SJSA1 (cell line): Measurements from ENCODE around the gene RNF182. TPM values are rescaled to one million over a fixed set of nuclear protein-coding genes. Genes with fewer than 3 reads are reported as not detected.

ENCODE experiments used
- DNase-seq, 2 experiments: peaks; one replicate each; pipeline ENCODE4 v3.0.0-alpha.2; 2015 to 2020; ENCODE audit warnings: low spot score in 2 of 2, low read depth in 1 of 2
- H3K27ac ChIP-seq: fragments of 250-450 bp; sonication (Bioruptor Pico); 2 replicates; pipeline ENCODE4 v1.5.1; 2020; ENCODE audit warnings: mild to moderate bottlenecking, moderate library complexity
- H3K27me3 ChIP-seq: fragments of 250-450 bp; sonication (Bioruptor Pico); replicated peaks from 2 replicates; pipeline ENCODE4 v1.5.1; 2020; ENCODE audit warnings: mild to moderate bottlenecking, moderate library complexity
- H3K36me3 ChIP-seq: fragments of 250-450 bp; sonication (Bioruptor Pico); 2 replicates; pipeline ENCODE4 v1.5.1; 2020; ENCODE audit warnings: mild to moderate bottlenecking
- H3K4me1 ChIP-seq: fragments of 250-450 bp; sonication (Bioruptor Pico); replicated peaks from 2 replicates; pipeline ENCODE4 v1.6.1; 2021; ENCODE audit warnings: mild to moderate bottlenecking
- H3K4me3 ChIP-seq: fragments of 250-450 bp; sonication (Bioruptor Pico); 2 replicates; pipeline ENCODE4 v1.5.1; 2020; ENCODE audit warnings: mild to moderate bottlenecking
- H3K9me3 ChIP-seq: fragments of 250-450 bp; sonication (Bioruptor Pico); replicated peaks from 2 replicates; pipeline ENCODE4 v1.5.1; 2020; ENCODE audit warnings: mild to moderate bottlenecking
- total RNA-seq: library from RNA; depleted of rRNA; stranded (reverse); fragments of >200 nt; shearing (Covaris generic); gene quantifications from 2 replicates; pipeline ENCODE4 v1.2.3, GENCODE V29; 2014

RNF182 gene
- total RNA-seq, 1 experiment from 2014 or later: 3.1 TPM

DNA sequence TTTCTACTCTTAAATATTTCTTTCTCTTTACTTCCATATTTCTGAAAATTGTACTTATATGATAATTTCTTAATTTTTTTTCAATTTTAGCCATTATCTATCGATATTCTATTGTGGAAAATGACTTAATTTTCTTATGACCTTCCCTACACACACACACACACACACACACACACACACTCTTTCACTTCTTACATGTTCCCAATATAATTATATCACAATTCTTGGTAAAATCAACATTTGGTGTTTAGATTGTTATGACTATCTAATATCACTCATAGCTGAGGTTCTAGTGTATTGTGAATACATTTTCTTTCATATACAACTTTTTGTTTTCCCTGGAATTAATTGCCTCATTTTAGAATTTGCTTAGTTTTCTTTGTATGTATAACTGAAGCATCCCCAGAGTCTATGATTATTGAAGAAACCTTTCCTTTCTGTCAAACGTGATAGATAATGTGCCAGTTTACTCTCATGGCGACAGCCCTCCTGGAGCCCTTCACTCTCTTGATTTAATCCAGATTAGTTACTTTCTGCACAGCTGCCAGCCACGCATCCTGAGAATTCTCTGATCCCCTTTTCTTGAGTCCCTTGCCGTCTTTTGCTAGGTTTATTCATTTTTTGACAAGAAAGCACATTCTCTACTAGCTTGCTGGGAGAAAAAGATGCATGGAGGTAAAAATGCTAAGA, 63.4 kb downstream of the RNF182 start:
- DNase-seq: no peak
- no peak overlapping the region for H3K27ac ChIP-seq
- H3K27me3 ChIP-seq: no peaks in the 10 kb centered on the region
- no peaks in the 10 kb centered on the region for H3K9me3 ChIP-seq
- peaks cover 12% of the 10 kb centered on the region for H3K4me1 ChIP-seq
- no peak overlapping the region for H3K4me3 ChIP-seq
- H3K36me3 ChIP-seq: no peaks in the 10 kb centered on the region

DNA sequence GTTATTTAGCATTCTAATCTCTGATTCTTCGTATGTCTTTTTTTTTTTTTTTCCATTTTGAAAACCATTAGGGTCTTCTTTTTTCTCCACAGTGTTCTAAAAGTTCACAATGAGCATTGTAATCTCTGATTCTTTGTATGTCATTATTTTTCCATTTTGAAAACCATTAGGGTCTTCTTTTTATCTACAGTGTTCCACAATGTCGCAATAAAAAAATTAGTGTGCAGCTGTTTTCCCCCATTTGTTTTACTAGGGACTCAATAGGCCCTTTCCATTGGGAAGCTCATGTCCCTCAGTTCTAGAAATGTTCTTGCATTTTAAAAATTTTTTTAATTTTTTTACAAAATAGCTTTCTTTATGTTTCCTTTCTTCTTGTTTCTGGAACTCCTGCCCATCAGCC, 64.2 kb downstream of the RNF182 start:
- no peak overlapping the region for H3K4me3 ChIP-seq
- no peak for DNase-seq
- H3K36me3 ChIP-seq: no peaks in the 10 kb centered on the region
- H3K27me3 ChIP-seq: no peaks in the 10 kb centered on the region
- no peaks in the 10 kb centered on the region for H3K9me3 ChIP-seq
- no peak overlapping the region for H3K27ac ChIP-seq
- peaks cover 12% of the 10 kb centered on the region for H3K4me1 ChIP-seq

DNA sequence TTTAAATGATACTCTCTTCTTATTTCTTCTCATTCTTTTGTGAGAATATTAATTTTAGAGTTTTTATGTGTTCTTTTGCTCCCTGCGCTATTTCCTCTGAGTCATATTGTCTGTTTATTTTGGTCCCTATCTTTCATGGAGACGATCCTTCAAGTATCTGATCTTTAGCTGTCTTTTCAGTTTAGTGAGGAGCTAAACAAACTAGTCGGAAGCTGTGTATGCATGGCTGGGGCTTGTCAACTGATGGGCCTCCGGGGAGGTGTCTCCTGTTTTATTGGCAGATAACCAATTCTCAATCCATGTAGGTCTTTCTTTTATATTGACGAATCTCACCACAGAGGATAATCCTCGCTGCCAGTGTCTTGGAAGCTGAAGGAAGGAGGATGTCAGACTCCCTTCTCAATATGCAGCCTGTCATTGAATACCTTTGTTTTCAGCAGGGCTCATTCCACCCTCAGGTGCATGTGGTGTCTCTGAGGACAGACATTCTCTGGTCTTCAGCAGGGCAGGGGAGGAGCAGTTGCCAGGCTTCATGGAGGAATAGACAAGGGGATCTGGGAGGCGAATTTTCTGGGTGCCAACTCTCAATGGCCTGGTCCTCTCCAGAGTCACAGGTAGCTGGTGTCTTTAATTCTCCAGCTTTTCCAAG, 64.9 kb downstream of the RNF182 start:
- H3K27me3 ChIP-seq: no peaks in the 10 kb centered on the region
- H3K4me1 ChIP-seq: peaks cover 12% of the 10 kb centered on the region
- no peaks in the 10 kb centered on the region for H3K9me3 ChIP-seq
- H3K4me3 ChIP-seq: no peak overlapping the region
- H3K36me3 ChIP-seq: no peaks in the 10 kb centered on the region
- no peak overlapping the region for H3K27ac ChIP-seq
- DNase-seq: no peak

DNA sequence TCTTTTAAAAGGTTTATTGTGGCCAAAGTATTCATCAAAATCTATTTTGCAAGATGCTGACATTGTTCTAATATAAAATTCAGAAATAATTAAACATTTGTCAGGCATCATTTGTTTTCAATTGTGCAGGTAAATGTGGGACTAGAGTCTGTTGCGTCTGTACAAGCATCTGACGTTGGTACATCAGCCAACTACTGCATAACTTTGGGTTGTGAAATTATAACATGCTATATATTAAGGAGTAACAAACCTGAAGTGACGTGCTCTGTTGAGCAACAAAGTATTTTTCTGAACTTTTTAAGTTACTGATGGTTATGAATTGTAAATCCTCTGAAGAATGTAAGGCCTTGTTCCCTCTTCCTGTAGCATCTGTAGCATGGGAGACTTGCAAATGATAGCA, 66.0 kb downstream of the RNF182 start:
- Histone ChIP-seq H3K36me3 (no peaks in the 10 kb centered on the region), H3K9me3 (no peaks in the 10 kb centered on the region), H3K4me1 (peaks cover 12% of the 10 kb centered on the region), H3K27me3 (no peaks in the 10 kb centered on the region), H3K4me3 (no peak overlapping the region), H3K27ac (no peak overlapping the region)
- DNase-seq: no peak

DNA sequence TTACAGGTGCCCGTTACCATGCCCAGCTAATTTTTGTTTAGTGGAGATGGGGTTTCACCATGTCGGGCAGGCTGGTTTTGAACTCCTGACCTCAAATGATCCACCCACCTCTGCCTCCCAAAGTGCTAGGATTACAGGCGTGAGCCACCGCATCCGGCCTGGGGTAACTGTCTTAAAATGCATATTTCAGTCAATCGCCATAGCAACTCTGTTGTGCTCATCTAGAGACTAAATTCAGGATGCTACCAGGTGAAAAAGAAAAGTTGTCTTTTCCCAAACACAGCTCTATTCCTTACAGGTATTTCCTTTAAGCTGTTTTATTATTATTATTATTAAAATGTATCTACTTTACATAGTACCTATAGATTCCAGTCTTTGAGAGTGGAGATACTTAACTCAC, 66.6 kb downstream of the RNF182 start:
- no peak for DNase-seq
- H3K36me3 ChIP-seq: no peaks in the 10 kb centered on the region
- H3K27me3 ChIP-seq: no peaks in the 10 kb centered on the region
- H3K27ac ChIP-seq: no peak overlapping the region
- H3K4me3 ChIP-seq: no peak overlapping the region
- no peaks in the 10 kb centered on the region for H3K9me3 ChIP-seq
- peaks cover 12% of the 10 kb centered on the region for H3K4me1 ChIP-seq

DNA sequence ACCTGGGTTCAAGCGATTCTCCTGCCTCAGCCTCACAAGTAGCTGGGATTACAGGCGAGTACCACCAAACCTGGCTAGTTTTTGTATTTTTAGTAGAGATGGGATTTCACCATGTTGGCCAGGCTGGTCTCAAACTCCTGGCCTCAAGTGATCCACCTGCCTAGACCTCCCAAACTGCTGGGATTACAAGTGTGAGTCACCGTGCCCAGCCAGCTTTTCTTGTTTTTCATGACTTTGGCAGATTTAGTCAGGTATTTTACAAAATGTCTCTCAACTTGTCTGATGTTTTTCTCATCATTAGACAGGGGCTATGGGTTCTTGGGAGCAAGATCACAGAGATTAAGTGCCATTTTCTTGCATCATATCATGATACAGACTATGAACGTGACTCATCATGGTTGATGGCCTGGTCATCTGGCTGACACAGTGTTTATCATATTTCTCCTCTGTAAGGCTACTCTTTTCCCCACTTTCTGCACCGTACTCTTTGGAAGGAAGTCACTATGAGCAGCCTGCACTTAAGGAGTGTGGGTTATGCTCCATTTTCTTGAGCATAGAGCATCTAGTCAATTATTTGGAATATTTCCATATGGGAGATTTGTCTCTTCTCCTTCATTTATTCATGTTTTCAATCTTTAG, 67.8 kb downstream of the RNF182 start:
- H3K4me3 ChIP-seq: no peak overlapping the region
- H3K27me3 ChIP-seq: no peaks in the 10 kb centered on the region
- no peaks in the 10 kb centered on the region for H3K9me3 ChIP-seq
- no peak overlapping the region for H3K27ac ChIP-seq
- DNase-seq: peak in 1 of 2 experiments; percentile 19
- no peaks in the 10 kb centered on the region for H3K36me3 ChIP-seq
- peaks cover 12% of the 10 kb centered on the region for H3K4me1 ChIP-seq

DNA sequence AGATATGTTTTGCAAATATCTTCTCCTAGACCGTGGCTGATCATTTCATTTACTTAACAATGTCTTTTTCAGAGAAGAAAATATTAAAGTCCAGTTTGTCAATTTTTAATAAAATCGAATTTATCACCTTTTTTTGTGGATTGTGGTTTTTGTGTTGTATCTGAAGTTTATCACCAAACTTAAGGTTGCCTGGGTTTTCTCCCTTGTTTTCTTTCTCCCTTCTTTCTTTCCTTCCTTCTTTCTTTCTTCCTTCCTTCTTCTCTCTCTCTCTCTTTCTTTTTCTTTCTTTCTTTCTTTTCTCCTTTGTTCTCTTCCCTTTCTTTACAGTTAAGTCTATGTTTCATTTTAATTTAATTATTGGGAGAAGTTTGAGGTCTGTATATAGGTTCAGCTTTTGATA, 68.7 kb downstream of the RNF182 start:
- Histone ChIP-seq H3K9me3 (no peaks in the 10 kb centered on the region), H3K27me3 (no peaks in the 10 kb centered on the region), H3K36me3 (no peaks in the 10 kb centered on the region), H3K4me3 (no peak overlapping the region), H3K4me1 (peaks cover 12% of the 10 kb centered on the region), H3K27ac (no peak overlapping the region)
- no peak for DNase-seq

DNA sequence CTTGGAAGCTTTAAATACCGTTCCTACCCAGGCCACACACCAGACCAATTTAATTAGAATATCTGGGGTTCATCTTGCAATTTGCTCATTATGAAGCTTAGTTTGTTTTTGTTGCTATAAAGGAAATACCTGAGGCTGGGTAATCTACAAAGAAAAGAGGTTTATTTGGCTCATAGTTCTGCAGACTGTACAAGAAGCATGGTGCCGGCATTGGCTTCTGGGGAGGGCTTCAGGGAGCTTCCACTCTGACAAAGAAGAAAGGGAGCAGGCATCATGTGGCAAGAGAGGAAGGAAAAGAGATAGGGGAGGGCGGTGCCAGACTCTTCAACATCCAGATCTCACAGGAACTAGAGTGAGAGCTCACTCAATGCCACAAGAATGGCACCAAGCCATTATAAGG, 73.6 kb downstream of the RNF182 start:
- Histone ChIP-seq H3K36me3 (no peaks in the 10 kb centered on the region), H3K27ac (no peak overlapping the region), H3K4me1 (peaks cover 17% of the 10 kb centered on the region), H3K27me3 (no peaks in the 10 kb centered on the region), H3K4me3 (no peak overlapping the region), H3K9me3 (no peaks in the 10 kb centered on the region)
- no peak for DNase-seq

DNA sequence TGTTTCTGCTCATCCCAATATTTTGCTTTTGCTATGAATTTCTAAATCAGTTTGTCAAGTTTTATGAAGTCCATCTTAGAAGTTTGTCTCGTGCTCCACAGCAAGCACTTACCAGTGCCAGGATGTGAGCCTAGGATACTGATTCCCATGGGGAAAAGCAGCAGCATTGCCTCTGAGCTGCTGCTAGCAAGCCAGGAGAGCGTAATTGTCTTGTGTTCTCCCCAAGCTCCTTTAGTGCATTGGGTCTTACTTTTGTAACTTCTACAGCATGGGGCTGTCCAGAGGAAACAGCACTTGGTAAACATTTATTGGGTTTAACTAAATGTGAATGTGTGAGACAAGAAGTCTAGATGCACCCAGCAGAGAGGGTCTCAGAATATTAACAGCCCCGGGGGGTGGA, 76.1 kb downstream of the RNF182 start:
- H3K4me1 ChIP-seq: peaks cover 17% of the 10 kb centered on the region
- H3K9me3 ChIP-seq: 0 out of 2 replicates have a peak, but pooled peaks cover 2% of the 10 kb centered on the region
- no peak for DNase-seq
- H3K36me3 ChIP-seq: no peaks in the 10 kb centered on the region
- H3K27ac ChIP-seq: peak overlapping the region; percentile 84
- no peaks in the 10 kb centered on the region for H3K27me3 ChIP-seq
- no peak overlapping the region for H3K4me3 ChIP-seq

DNA sequence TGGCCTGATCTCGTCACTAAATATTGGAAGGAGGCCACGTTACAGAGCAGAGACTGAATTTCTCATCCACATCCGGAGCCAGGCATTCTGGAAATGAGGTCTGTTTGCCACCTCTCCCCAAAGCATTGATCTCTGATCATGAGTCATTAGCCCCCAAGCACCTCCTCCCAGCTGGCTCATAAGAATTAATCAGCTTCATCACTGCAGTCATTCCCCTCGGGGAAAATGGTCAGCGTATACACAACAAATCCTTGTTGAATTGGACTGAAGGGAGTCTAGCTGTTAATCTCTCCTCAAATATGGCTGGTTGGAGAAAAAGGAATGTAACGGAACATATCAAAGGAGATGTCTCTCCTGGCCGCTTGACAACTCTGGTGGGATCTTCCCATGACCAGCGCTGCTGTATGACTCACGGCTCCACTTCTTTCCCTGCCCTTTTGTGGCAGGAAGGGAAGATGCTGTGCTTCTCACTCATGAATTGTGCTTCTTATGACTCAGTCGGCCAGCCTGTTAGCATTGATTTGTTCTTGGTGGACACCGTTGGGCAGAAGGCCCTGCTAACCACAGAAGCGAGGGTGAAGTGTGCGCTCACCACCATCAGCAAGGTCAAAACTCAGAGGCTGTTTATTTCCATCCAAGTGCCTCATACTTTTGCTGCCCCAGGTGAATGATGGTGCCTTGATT, 76.7 kb downstream of the RNF182 start:
- peak; percentile 92 to 93 for DNase-seq
- Histone ChIP-seq H3K4me3 (no peak overlapping the region), H3K4me1 (peaks cover 17% of the 10 kb centered on the region), H3K27me3 (no peaks in the 10 kb centered on the region), H3K36me3 (no peaks in the 10 kb centered on the region), H3K27ac (peak overlapping the region; percentile 84), H3K9me3 (0 out of 2 replicates have a peak, but pooled peaks cover 2% of the 10 kb centered on the region)

DNA sequence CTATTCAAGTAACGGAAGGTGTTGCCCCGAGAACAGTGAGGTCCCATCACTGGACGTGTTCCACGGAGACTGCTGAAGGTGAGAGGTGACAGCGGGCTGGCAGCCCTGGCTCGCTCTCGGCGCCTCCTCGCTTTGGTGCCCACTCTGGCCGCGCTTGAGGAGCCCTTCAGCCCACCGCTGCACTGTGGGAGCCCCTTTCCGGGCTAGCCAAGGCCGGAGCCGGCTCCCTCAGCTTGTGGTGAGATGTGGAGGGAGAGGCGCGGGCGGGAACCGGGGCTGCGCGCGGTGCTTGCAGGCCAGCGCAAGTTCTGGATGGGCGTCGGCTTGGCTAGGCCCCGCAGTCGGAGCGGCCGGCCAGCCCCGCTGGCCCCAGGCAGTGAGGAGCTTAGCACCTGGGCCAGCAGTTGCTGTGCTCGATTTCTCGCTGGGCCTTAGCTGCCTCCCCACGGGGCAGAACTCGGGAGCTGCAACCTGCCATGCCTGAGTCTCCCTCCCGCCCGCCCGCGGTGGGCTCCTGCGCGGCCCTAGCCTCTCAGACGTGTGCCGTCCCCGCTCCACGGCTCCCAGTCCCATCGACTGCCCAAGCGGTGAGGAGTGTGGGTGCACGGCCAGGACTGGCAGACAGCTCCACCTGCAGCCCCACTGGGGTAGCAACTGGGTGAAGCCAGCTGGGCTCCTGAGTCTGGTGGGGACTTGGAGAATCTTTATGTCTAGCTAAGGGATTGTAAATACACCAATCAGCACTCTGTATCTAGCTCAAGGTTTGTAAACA, 77.6 kb downstream of the RNF182 start:
- no peak overlapping the region for H3K4me3 ChIP-seq
- peaks cover 17% of the 10 kb centered on the region for H3K4me1 ChIP-seq
- 0 out of 2 replicates have a peak, but pooled peaks cover 2% of the 10 kb centered on the region for H3K9me3 ChIP-seq
- DNase-seq: no peak
- no peaks in the 10 kb centered on the region for H3K36me3 ChIP-seq
- no peaks in the 10 kb centered on the region for H3K27me3 ChIP-seq
- peak overlapping the region; percentile 15; the same call in 1 of the 2 replicates for H3K27ac ChIP-seq

DNA sequence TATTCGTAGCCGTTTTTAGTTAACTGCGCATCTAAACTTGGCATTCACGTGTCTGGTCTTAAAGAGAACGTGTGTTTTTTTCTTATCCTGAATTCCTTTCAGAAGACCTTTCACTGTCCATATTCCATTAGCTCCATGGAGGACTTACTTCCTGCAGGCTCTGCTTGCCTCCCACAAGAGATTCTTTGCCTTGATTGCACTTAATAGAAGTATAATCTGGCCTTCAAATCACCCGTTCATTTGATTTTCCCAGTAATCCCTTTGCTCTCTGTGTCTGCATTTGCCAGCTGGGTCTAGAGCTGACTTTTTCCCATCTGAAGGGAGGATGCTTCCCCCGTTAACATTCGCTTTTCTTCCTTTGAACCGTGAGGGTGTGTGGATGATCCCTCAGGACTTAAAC, 79.5 kb downstream of the RNF182 start:
- H3K9me3 ChIP-seq: 0 out of 2 replicates have a peak, but pooled peaks cover 2% of the 10 kb centered on the region
- no peaks in the 10 kb centered on the region for H3K36me3 ChIP-seq
- H3K27me3 ChIP-seq: no peaks in the 10 kb centered on the region
- H3K4me1 ChIP-seq: peaks cover 17% of the 10 kb centered on the region
- H3K27ac ChIP-seq: no peak overlapping the region
- no peak overlapping the region for H3K4me3 ChIP-seq
- no peak for DNase-seq

DNA sequence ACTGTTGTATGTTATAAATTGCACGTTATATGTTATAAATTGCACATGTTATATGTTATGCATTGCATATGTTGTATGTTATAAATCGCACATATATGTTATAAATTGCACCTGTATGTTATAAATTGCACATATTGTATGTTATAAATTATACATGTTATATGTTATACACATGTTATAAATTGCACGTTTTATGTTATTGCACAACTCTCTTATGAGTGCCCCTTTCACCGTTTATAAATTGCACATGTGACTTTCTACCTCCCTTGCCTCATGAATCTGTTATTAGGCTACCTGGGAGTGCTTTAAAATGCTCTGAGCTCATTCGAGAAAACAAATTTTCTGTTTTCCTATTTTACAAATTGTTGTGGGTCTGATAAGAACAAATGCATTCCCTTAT, 84.1 kb downstream of the RNF182 start:
- no peak for DNase-seq
- H3K27ac ChIP-seq: no peak overlapping the region
- H3K27me3 ChIP-seq: no peaks in the 10 kb centered on the region
- no peaks in the 10 kb centered on the region for H3K36me3 ChIP-seq
- H3K4me3 ChIP-seq: no peak overlapping the region
- no peaks in the 10 kb centered on the region for H3K4me1 ChIP-seq
- H3K9me3 ChIP-seq: 0 out of 2 replicates have a peak, but pooled peaks cover under 1% of the 10 kb centered on the region
